Measurements from ENCODE around the gene SPDYE5.

GRCh38 chr7:75536491-75536890 lies 44.4 kb downstream of the SPDYE5 start:
- TF ChIP-seq POLR2AphosphoS5 (IDR thresholded peaks at IDR 0.05; ENCODE audit: borderline replicate concordance, low read depth, low read length), result no peak
- no peak for TF ChIP-seq EZH2 (IDR thresholded peaks at IDR 0.05)
